Dendritic cell treated with granulocyte-macrophage colony-stimulating factor and Interleukin-4, amounts not matched to agents 40 ng/mL and 50 ng/mL, for 4 days (primary cell): ENCODE results near the gene ERBB4.

Experiments used
- H3K27ac Mint-ChIP-seq: one replicate; pipeline ENCODE4 v1.8.0; 2022; ENCODE audit warnings: mild to moderate bottlenecking, mixed read lengths
- H3K27me3 Mint-ChIP-seq: one replicate; pipeline ENCODE4 v1.8.0; 2022; ENCODE audit warnings: mild to moderate bottlenecking, mixed read lengths
- H3K36me3 Mint-ChIP-seq: one replicate; pipeline ENCODE4 v1.8.0; 2022; ENCODE audit warnings: low read depth, mixed read lengths
- H3K4me1 Mint-ChIP-seq: one replicate; pipeline ENCODE4 v1.8.0; 2022; ENCODE audit warnings: low read depth, mixed read lengths
- H3K4me3 Mint-ChIP-seq: one replicate; pipeline ENCODE4 v1.8.0; 2022; ENCODE audit warnings: mild to moderate bottlenecking, moderate library complexity, mixed read lengths
- H3K9me3 Mint-ChIP-seq: one replicate; pipeline ENCODE4 v1.8.0; 2022; ENCODE audit warnings: mixed read lengths
- intact Hi-C: fragments of 100-400 bp; cut with micrococcal nuclease; formaldehyde crosslinking; loops from one replicate; pipeline ENCODE4 v1.15.0; 2022

The ERBB4 gene

DNA sequence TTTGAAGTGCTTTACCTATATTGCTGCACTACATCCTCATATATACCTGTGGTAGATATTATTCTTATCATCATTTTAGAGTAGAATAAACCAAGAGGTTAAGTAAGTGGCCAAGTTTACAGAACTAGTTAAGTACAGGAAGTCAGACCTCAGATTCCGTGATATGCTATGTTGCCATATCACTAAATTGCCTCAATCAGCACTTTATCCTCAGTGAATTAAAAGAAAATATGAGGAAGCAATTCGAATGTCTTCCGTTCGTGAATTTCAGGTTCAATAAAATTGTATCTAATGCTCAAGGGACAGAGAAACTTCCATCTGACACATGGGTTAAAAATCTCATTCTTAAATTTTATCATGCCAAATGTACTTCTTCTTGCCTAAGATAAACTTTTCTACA is 1133.6 kb downstream of the ERBB4 start:
- no peak overlapping the region for H3K27ac Mint-ChIP-seq

DNA sequence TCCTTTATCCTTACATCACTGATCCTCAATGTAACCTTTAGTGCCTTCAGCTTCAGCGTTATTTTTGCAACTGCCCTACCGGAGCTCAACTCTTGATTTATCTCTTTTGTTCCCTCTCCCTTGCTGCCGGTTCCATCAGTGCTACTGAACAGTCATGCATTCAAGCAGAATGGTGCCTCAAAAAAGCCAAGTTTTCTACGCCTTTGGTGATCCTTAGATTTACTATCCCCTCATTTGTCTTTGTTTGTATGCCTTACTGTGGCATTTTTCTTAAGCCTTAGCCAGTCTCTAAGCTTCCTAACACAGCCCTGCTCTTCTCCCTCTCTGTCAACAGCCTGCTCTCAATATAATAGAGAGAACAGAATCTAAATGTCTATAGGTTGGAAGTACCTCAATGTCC is 1134.5 kb downstream of the ERBB4 start:
- Mint-ChIP-seq H3K4me1 (no peaks in the 10 kb centered on the region), H3K4me3 (no peak overlapping the region), H3K9me3 (no peaks in the 10 kb centered on the region), H3K27ac (no peak overlapping the region), H3K27me3 (no peaks in the 10 kb centered on the region), H3K36me3 (no peaks in the 10 kb centered on the region)
- intact Hi-C loops, result no loop called here

More for the DNA sequence above, 1133.6 kb downstream of the ERBB4 start:
- intact Hi-C loops, result no loop called here
- Mint-ChIP-seq H3K9me3 (no peaks in the 10 kb centered on the region), H3K4me3 (no peak overlapping the region), H3K36me3 (no peaks in the 10 kb centered on the region), H3K4me1 (no peaks in the 10 kb centered on the region), H3K27me3 (no peaks in the 10 kb centered on the region)

DNA sequence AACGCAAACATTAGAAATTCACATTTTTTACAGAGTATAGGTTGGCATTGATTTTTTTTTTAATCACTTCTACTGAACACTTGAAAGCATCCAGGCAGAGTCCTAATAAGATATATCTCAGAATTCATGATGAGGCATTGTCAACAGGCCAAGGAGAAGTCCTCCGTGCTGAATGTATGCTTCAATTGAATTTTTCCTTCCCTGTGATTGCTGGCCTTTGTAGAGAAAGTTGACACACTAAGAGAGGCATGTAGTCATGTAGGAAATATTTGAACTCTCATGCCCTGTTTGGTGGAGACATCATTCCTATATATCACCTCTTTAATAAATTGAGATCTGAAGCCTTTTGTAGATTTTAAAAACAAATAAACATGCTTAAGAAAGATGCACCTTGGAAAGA is 1137.3 kb downstream of the ERBB4 start:
- Mint-ChIP-seq H3K4me3 (no peak overlapping the region), H3K9me3 (no peaks in the 10 kb centered on the region), H3K27ac (no peak overlapping the region), H3K36me3 (no peaks in the 10 kb centered on the region), H3K27me3 (no peaks in the 10 kb centered on the region), H3K4me1 (no peaks in the 10 kb centered on the region)
- intact Hi-C loops, result no loop called here

DNA sequence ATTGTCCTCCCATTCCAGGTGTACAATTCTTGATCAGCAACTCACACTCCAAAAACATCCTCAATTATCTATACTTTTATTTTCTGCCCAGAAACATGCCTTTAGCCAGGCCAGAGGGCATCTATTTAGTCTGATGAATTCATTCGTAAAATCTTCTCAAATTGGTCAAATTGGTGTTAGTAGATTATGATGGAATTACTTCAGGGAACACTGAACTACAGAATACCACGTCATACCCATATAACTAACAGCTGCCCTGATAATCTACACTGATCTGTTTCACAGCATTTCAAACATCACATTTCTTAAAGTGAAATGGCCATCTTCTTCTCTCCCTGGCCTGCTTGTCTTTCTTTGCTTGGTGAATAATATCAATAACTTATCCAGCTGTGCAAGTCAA is 1140.8 kb downstream of the ERBB4 start:
- Mint-ChIP-seq H3K4me1 (no peaks in the 10 kb centered on the region), H3K4me3 (no peak overlapping the region), H3K27me3 (no peaks in the 10 kb centered on the region), H3K27ac (no peak overlapping the region), H3K36me3 (no peaks in the 10 kb centered on the region), H3K9me3 (no peaks in the 10 kb centered on the region)
- intact Hi-C loops, result no loop called here

DNA sequence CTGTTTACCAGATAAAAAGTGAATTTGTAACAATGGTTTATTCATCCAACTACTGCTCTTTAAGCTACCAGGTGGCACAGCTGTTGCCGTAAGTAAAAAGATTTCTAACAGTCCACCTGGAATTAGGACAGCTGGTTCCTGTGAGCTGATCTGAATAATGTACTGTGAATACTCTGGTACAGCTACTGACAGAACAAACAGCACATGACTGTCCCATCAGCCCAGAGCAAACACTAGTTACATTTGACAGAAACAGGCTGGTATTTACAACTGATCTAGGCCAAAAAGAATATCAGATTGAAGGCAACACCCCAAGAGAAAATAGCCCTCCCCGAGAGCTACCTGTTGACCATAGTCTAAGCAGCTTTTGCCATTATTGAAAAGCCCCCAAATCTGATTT is 1141.8 kb downstream of the ERBB4 start:
- Mint-ChIP-seq H3K36me3 (no peaks in the 10 kb centered on the region), H3K4me1 (no peaks in the 10 kb centered on the region), H3K9me3 (no peaks in the 10 kb centered on the region), H3K27me3 (no peaks in the 10 kb centered on the region), H3K27ac (no peak overlapping the region), H3K4me3 (no peak overlapping the region)
- intact Hi-C loops, result no loop called here

DNA sequence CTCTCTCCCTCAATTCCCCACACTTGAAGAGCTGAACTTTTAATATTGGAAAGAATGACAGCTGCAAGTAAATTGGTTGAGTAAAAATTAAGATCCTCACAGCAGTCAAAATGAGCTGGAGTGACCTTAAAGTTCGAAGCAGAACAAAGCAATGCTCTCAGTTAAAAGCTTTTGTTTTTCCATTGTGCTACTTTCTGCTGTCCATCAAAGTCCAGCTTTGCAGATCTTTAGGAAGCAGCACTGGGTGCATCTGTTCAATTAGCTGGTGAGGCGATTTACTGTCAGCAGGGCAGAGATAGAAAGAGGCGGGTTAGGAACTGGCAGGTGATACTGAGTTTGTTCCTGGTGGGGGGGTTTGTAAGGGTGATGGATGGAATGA is 1147.4 kb downstream of the ERBB4 start:
- Mint-ChIP-seq H3K27ac (no peak overlapping the region), H3K27me3 (no peaks in the 10 kb centered on the region), H3K4me3 (no peak overlapping the region), H3K4me1 (no peaks in the 10 kb centered on the region), H3K36me3 (no peaks in the 10 kb centered on the region), H3K9me3 (no peaks in the 10 kb centered on the region)
- intact Hi-C loops, result no loop called here

DNA sequence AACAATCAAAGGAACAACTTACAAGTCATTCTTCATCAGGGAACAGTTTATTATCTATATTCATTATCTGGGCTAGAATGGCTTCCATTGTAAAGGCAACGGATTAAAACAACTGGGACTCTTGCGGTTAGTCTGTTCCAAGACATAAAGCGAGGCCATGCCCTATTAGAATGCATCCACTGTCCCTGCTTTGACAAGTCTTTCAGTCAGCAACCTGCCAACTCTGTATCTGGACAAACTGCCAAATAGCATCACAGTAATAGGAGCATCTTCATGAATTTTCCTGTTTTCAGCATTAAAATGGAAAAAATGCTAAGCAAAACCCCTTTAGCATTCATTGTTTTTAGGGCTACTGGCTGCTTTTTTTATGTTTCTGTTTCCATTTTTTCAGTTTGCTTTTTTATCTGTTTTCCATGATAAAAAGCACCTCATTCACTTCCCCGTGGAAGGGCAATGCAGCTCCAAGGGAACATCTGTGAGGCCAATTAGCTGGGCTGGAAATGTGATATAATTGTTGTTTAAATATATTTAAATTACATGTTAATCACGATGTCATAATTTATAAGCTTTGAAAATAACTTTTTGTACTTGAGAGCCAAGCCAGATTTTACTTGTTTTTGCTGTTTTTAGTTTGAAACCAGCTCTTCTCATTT is 1147.9 kb downstream of the ERBB4 start:
- Mint-ChIP-seq H3K9me3 (no peaks in the 10 kb centered on the region), H3K4me1 (no peaks in the 10 kb centered on the region), H3K27me3 (no peaks in the 10 kb centered on the region), H3K4me3 (no peak overlapping the region), H3K27ac (no peak overlapping the region), H3K36me3 (no peaks in the 10 kb centered on the region)
- intact Hi-C loops, result no loop called here

DNA sequence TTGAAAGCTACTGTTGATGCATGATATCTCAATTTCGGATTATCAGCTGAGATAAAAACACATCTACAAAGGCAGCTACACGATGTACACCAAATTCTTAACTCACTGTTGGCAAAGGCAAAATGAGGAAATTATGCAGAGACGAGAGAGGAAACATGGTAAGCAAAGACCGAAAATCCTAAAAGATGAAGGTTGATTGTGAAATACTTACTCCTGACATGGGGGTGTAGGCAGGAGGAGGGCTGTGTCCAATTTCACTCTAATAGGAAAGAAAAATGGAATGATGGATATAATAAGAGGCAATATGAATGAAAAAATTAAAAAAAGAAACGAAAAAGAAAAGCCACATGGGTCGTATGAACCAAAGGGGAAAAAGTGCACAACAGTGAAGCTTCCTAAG is 1150.9 kb downstream of the ERBB4 start:
- no peak overlapping the region for H3K4me3 Mint-ChIP-seq
- intact Hi-C loops, result no loop called here
- no peaks in the 10 kb centered on the region for H3K36me3 Mint-ChIP-seq
- H3K27ac Mint-ChIP-seq, result no peak overlapping the region
- no peaks in the 10 kb centered on the region for H3K9me3 Mint-ChIP-seq
- no peaks in the 10 kb centered on the region for H3K27me3 Mint-ChIP-seq
- no peaks in the 10 kb centered on the region for H3K4me1 Mint-ChIP-seq

DNA sequence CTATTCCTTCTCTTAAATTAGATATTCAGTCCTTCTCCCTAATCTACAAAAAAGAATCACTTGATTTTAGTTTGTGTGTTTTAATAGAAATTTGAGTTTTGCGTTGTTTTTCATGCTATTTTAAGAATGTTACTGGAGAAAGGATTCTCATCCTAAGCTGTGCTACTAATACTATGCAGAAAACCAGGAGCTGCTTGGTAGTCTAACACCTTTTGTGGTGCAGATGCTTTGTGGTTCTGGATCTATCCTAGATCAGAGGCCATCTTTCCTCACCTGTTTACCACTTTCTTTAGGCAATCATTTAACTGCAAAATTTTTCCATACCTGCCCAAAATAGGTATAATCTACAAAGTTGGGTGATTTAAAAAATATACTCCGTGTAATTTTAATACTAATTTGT is 1158.6 kb downstream of the ERBB4 start:
- intact Hi-C loops, result no loop called here
- H3K4me3 Mint-ChIP-seq, result no peak overlapping the region
- H3K9me3 Mint-ChIP-seq, result no peaks in the 10 kb centered on the region
- no peaks in the 10 kb centered on the region for H3K36me3 Mint-ChIP-seq
- H3K4me1 Mint-ChIP-seq, result no peaks in the 10 kb centered on the region
- no peaks in the 10 kb centered on the region for H3K27me3 Mint-ChIP-seq
- no peak overlapping the region for H3K27ac Mint-ChIP-seq

DNA sequence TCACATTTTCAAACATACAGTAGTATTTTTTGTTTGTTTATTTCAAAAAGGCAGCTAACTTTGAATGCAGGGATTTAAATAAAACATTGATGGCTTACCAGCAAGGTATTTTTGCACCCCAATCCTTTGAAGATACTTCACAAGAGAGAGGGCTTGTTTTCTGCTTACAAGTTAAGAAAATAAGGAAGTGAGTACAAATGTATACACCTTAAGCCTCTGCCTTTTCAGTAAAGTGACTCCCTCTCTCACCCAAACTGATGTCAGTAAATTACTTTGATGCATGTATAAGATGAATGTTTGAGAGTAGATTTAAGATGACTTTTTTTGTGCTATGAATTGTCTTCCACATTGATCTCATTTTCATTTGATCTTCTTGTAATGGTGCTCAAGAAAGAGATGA is 1162.2 kb downstream of the ERBB4 start:
- Mint-ChIP-seq H3K36me3 (no peaks in the 10 kb centered on the region), H3K27ac (no peak overlapping the region), H3K27me3 (no peaks in the 10 kb centered on the region), H3K4me1 (no peaks in the 10 kb centered on the region), H3K4me3 (no peak overlapping the region), H3K9me3 (no peaks in the 10 kb centered on the region)
- intact Hi-C loops, result no loop called here

DNA sequence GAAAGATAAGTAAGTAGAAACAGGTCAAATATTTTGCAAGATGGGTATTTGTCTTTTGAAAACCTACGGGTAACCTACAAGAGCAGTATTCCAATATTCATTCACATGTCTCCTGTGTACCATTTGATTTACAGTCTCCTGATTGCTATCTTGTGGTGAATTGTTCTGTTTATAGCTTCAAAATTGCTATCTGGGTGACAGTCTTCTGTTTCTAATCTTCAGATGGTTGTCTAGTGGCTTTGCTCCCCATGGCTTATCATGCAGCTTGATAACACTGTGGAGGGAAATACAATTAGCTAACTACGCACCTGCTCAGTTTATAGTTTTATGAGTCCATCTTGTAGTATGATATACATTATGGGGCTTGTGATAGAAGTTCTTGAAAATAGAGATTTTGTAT is 1165.4 kb downstream of the ERBB4 start:
- Mint-ChIP-seq H3K27ac (no peak overlapping the region), H3K27me3 (no peaks in the 10 kb centered on the region), H3K36me3 (no peaks in the 10 kb centered on the region), H3K4me3 (no peak overlapping the region), H3K4me1 (no peaks in the 10 kb centered on the region), H3K9me3 (no peaks in the 10 kb centered on the region)
- intact Hi-C loops, result no loop called here

DNA sequence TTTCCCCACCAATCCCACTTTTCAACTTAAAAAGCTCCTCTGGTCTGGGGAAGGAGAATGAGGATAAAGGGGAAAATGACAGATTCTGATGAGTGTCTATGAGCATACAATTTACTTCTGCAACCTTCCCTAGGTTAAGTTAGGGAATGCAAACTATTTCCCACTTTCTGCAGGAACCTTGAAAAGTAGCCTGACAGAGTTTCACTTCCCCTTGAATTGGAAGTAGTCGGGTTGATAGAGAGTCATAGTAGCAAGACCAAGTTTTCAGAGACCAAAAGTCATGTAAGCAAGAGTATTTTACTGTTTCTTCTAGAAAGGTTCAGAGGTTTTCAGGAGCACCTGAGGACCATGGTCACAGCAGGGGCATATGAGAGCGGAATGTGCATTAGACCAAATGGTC is 1167.1 kb downstream of the ERBB4 start:
- Mint-ChIP-seq H3K27me3 (no peaks in the 10 kb centered on the region), H3K4me1 (no peaks in the 10 kb centered on the region), H3K27ac (no peak overlapping the region), H3K9me3 (no peaks in the 10 kb centered on the region), H3K36me3 (no peaks in the 10 kb centered on the region), H3K4me3 (no peak overlapping the region)
- intact Hi-C loops, result no loop called here

DNA sequence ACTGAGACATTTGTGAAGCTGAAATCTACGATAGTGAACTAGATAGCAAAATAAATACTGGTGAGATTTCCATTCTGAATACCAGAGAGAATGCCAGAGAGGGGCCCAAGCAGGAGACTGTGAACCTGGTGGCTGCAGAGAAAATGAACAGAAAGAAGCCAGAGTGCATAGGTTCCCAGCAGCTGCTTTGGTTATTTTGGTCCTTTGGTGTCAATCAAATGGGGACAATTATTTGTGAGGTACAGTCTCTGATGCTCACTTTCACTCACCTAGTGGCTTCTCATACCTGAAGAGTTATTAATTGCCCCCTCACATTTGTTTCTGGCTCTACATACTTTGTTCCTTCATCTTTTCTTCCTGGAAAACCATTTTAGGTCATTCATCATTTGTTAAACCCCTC is 1170.1 kb downstream of the ERBB4 start:
- H3K27me3 Mint-ChIP-seq, result no peaks in the 10 kb centered on the region
- no peaks in the 10 kb centered on the region for H3K9me3 Mint-ChIP-seq
- no peak overlapping the region for H3K27ac Mint-ChIP-seq
- no peaks in the 10 kb centered on the region for H3K4me1 Mint-ChIP-seq
- H3K4me3 Mint-ChIP-seq, result no peak overlapping the region
- intact Hi-C loops, result no loop called here
- no peaks in the 10 kb centered on the region for H3K36me3 Mint-ChIP-seq

DNA sequence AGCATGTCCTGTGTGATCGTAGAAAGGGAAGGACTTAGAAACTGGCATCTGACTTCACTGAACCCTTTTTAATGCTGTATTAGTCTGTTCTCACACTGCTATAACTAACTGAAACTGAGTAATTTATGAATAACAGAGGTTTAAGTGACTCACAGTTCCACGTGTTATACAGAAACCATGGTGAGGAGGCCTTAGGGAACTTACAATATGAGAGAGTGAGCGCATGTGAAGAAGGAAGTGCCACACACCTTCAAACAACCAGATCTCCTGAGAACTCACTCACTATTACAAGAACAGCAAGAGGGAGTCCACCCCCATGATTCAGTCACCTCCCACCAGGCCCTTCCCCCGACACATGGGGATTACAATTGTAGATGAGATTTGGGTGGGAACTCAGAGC is 1170.9 kb downstream of the ERBB4 start:
- Mint-ChIP-seq H3K27ac (no peak overlapping the region), H3K4me1 (no peaks in the 10 kb centered on the region), H3K27me3 (no peaks in the 10 kb centered on the region), H3K9me3 (no peaks in the 10 kb centered on the region), H3K4me3 (no peak overlapping the region), H3K36me3 (no peaks in the 10 kb centered on the region)
- intact Hi-C loops, result no loop called here

DNA sequence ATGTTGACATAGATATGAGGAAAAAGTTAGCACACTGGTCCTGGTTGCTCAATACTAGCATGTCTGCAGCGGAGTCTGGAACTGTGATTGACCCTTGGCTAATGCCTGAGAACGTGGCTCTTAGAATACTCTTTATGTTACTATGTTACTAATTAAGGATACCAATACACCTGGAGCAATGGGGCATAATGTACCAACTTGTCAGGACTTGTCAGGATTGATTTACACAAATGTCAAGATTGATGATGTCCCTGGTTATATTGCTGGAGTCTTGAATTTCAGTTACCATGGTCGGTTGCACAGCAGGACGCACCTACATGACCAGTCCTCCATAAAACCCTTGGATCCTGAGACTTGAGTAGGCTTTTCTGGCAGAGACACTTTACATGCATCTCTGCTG is 1171.3 kb downstream of the ERBB4 start:
- H3K27me3 Mint-ChIP-seq, result no peaks in the 10 kb centered on the region
- no peak overlapping the region for H3K4me3 Mint-ChIP-seq
- H3K27ac Mint-ChIP-seq, result no peak overlapping the region
- intact Hi-C loops, result no loop called here
- H3K36me3 Mint-ChIP-seq, result no peaks in the 10 kb centered on the region
- H3K9me3 Mint-ChIP-seq, result no peaks in the 10 kb centered on the region
- H3K4me1 Mint-ChIP-seq, result no peaks in the 10 kb centered on the region
